HFF-Myc (cell line): ENCODE results near the gene MYH7.

Source experiments
- DNase-seq: peaks from one replicate; pipeline ENCODE4 v3.0.0-alpha.2; 2011; ENCODE audit warnings: low read depth; ENCODE audit errors: extremely low read depth
- H3K4me3 ChIP-seq: replicated peaks from 2 replicates; pipeline ENCODE4 v1.5.1; 2011; ENCODE audit warnings: low read depth, mild to moderate bottlenecking, control low read depth, low read length
- TF ChIP-seq, protein P1 (sequence below): IDR thresholded peaks from 2 replicates; pipeline ENCODE4 v1.5.1; 2012; ENCODE audit warnings: mild to moderate bottlenecking, low read depth, low read length, control low read depth; ENCODE audit errors: missing control alignments

The MYH7 gene

DNA sequence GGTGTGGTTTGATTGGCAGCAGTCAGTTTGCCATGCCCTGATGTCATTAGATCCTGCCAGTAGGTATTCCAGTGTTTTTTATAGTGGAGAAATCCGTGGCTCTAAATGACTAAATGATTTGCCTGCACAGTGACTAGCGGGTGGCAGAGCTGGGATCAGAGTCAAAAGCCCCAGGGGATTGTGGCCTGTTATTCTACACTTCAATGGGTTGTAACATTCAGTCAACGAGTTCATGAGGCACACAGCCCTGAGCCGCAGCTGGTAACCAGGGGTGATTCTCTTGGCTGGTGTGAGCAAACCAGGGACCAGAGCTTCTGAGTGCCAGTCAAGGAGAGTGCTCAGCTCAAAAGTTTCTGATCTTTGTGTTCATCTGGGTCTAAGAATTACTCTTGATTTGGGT lies 29.2 kb downstream of the MYH7 start:
- no peak for DNase-seq
- TF ChIP-seq, protein P1, sequence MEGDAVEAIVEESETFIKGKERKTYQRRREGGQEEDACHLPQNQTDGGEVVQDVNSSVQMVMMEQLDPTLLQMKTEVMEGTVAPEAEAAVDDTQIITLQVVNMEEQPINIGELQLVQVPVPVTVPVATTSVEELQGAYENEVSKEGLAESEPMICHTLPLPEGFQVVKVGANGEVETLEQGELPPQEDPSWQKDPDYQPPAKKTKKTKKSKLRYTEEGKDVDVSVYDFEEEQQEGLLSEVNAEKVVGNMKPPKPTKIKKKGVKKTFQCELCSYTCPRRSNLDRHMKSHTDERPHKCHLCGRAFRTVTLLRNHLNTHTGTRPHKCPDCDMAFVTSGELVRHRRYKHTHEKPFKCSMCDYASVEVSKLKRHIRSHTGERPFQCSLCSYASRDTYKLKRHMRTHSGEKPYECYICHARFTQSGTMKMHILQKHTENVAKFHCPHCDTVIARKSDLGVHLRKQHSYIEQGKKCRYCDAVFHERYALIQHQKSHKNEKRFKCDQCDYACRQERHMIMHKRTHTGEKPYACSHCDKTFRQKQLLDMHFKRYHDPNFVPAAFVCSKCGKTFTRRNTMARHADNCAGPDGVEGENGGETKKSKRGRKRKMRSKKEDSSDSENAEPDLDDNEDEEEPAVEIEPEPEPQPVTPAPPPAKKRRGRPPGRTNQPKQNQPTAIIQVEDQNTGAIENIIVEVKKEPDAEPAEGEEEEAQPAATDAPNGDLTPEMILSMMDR, result no peak
- no peak overlapping the region for H3K4me3 ChIP-seq

DNA sequence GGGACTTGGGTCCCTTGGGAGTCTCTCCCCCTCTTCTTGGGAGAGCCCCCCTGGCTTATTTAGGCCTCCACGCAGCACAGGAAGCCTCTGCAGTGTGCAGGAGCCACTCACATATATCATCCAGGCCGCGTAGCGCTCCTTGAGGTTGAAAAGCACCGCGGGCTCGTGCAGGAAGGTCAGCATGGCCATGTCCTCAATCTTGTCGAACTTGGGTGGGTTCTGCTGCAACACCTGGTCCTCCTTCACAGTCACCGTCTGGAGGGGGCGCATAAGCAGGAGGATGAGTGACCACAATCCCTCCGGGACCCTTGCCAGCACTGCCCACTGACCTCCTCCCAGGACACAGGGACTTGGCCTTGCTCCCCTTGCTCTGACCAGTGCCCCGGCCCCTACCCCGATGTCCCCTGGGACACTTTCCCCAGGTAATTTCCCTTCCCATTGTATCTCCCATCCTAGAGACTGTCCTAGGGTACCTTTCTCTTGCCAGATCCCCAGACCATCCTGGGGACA lies 29.9 kb downstream of the MYH7 start:
- TF ChIP-seq, protein P1, result no peak
- no peak overlapping the region for H3K4me3 ChIP-seq
- no peak for DNase-seq

GRCh38 chr14:23405096-23405495 lies 30.4 kb downstream of the MYH7 start:
- no peak for DNase-seq
- TF ChIP-seq, protein P1, result no peak
- no peak overlapping the region for H3K4me3 ChIP-seq

DNA sequence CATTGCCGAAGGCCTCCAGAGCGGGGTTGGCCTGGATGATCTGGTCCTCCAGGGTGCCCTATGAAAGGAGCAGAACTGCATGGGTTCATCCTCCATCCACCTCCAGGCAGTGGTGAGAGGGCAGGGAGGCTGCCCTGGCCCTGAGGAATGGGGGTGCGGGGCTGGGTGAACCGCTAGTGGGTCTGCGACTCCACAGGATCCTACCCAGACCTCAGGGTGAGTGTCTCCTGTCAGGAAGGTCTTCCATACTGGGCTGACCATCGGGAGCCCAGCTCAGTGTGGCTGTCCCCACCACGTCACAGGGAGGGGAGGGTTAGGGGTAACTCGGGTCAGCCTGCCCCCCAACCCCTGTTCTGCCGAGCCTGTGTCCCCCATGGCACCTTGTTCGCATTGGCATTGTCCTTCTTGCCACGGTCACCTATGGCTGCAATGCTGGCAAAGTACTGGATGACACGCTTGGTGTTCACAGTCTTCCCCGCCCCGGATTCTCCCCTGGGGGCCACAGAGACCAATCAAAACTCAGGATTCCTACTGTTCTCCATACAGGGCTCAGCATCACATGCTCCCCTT lies 31.0 kb downstream of the MYH7 start:
- TF ChIP-seq, protein P1, result no peak
- DNase-seq, result no peak
- H3K4me3 ChIP-seq, result no peak overlapping the region

DNA sequence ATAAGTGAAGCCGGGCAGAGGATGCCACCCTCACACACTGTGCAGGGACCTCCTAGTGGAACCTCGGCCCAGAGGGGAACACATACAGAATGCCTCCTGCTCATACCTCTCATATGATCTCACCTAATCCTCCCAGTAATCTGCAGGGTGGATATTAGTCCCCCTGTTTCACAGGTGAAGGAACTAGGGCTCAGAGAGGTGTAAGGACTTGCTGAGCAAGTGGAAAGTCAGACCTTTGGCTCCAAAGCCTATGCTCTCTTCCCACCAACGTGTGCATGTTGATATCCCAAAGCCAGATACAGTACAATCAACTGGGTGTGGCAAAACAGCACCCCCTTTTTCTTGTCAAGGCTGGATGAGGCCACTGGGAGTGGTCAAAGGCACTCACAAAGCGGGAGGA lies 31.6 kb downstream of the MYH7 start:
- DNase-seq, result no peak
- H3K4me3 ChIP-seq, result no peak overlapping the region
- TF ChIP-seq, protein P1, result no peak

DNA sequence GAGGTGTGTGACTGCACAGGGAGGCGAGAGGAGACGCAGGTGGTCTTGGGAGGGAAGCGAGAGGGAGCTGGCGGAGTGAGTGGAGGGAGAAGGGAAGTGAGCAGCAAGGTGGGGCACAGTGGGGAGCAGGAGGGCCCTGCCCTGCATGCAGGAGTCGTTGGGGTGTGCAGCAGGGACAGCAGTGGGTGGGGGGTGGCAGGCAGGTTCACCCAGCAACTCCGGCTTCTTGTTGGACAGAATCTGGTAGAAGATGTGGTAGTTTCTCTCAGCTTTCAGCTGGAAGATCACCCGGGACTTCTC lies 32.4 kb downstream of the MYH7 start:
- TF ChIP-seq, protein P1, result no peak
- H3K4me3 ChIP-seq, result no peak overlapping the region
- DNase-seq, result no peak
